GM23338 (cell line): ENCODE measurements around the gene ABCA4.

Experiments
- CREB1 ChIP-seq: fragments of 250-450 bp; sonication (Bioruptor Pico); IDR thresholded peaks from 2 replicates; pipeline ENCODE4 v1.5.0; 2020; ENCODE audit warnings: low read depth, mild to moderate bottlenecking, moderate library complexity
- CTCF ChIP-seq, 2 experiments: fragments of 200-600 bp in 1 of 2; sonication (generic) in 1 of 2; conservative IDR thresholded peaks; 2 replicates each; pipeline versions ENCODE4 v1.5.1 to v1.6.1; 2016 to 2017; ENCODE audit warnings: antibody characterized with exemption in 2 of 2, low read depth in 2 of 2, mild to moderate bottlenecking in 2 of 2, moderate library complexity in 1 of 2
- EZH2 ChIP-seq: fragments of 200-600 bp; sonication (generic); IDR thresholded peaks from one replicate; pipeline ENCODE4 v1.8.0; 2017; ENCODE audit warnings: antibody characterized with exemption, mild to moderate bottlenecking, low read depth; ENCODE audit not compliant: unreplicated experiment
- EZH2phosphoT487 ChIP-seq: fragments of 200-600 bp; sonication (generic); IDR thresholded peaks from one replicate; pipeline ENCODE4 v1.8.1; 2018; ENCODE audit warnings: antibody characterized with exemption; ENCODE audit not compliant: unreplicated experiment
- JUNB ChIP-seq: IDR thresholded peaks from one replicate; pipeline ENCODE4 v1.6.1; 2016; ENCODE audit warnings: antibody characterized with exemption; ENCODE audit not compliant: unreplicated experiment
- POLR2AphosphoS5 ChIP-seq: IDR thresholded peaks from 2 replicates; pipeline ENCODE4 v1.6.1; 2016; ENCODE audit warnings: antibody characterized with exemption, low read depth
- ZNF331 ChIP-seq: fragments of 250-450 bp; sonication (Bioruptor Pico); IDR thresholded peaks from 2 replicates; pipeline ENCODE4 v1.5.0; 2020; ENCODE audit warnings: low read depth, mild to moderate bottlenecking, moderate library complexity
- ZNF462 ChIP-seq: fragments of 250-450 bp; sonication (Bioruptor Pico); IDR thresholded peaks from 2 replicates; pipeline ENCODE4 v1.5.0; 2020; ENCODE audit warnings: mild to moderate bottlenecking, moderate library complexity
- TF ChIP-seq, protein P1 (sequence below): IDR thresholded peaks from one replicate; pipeline ENCODE4 v1.6.1; 2018; ENCODE audit warnings: antibody characterized with exemption; ENCODE audit not compliant: unreplicated experiment
- TF ChIP-seq, protein P2 (sequence below): IDR thresholded peaks from 2 replicates; pipeline ENCODE4 v1.6.1; 2016; ENCODE audit warnings: antibody characterized with exemption

DNA sequence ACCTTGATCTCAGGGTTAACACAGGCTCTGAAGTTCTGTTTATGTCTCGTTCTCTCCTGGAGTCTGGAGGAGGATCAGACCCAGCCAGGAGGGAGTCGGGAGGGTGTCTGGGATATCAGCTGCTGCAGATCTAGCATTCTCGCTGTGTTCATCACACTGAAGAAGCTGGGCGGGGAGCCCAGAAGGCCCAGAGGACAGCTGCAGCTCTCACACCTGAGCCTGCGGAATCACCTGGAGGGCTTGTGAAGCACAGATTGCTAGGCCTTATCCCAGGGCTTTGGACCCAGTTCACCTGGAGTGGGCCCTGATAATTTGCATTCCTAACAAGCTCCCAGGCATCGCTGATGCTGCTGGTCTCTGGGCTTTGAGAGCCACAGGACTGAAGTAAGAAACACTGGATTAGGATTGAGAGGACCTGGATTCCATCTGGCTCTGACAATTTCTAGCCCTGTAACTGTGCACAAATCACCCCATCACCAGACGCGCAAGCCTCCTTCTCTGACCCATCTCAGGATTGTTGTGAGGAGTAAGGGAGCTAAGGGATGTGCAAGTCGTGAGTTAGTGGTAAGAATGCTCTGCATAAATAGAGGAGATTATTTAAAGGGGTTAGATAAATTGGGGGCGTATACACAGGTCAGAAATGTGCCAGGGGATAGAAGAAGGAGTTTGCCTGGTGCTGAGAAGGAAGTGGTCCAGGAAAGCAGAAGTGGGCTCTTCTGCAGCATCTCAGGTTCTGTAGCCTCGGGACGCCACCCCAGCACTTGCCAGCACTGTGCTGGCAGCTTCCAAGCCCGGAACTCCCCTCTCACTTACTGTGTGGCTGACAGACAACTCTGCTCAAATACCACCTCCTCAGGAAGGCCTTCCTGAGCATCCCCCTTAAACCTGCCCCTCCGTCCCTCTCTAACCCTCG lies 19.1 kb downstream of the ABCA4 start:
- TF ChIP-seq CTCF (conservative IDR thresholded peaks at IDR 0.05; ENCODE audit: low read depth in 2 of 2), result no peak
- no peak for TF ChIP-seq EZH2phosphoT487
- TF ChIP-seq, protein P1, sequence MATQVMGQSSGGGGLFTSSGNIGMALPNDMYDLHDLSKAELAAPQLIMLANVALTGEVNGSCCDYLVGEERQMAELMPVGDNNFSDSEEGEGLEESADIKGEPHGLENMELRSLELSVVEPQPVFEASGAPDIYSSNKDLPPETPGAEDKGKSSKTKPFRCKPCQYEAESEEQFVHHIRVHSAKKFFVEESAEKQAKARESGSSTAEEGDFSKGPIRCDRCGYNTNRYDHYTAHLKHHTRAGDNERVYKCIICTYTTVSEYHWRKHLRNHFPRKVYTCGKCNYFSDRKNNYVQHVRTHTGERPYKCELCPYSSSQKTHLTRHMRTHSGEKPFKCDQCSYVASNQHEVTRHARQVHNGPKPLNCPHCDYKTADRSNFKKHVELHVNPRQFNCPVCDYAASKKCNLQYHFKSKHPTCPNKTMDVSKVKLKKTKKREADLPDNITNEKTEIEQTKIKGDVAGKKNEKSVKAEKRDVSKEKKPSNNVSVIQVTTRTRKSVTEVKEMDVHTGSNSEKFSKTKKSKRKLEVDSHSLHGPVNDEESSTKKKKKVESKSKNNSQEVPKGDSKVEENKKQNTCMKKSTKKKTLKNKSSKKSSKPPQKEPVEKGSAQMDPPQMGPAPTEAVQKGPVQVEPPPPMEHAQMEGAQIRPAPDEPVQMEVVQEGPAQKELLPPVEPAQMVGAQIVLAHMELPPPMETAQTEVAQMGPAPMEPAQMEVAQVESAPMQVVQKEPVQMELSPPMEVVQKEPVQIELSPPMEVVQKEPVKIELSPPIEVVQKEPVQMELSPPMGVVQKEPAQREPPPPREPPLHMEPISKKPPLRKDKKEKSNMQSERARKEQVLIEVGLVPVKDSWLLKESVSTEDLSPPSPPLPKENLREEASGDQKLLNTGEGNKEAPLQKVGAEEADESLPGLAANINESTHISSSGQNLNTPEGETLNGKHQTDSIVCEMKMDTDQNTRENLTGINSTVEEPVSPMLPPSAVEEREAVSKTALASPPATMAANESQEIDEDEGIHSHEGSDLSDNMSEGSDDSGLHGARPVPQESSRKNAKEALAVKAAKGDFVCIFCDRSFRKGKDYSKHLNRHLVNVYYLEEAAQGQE, result no peak
- no peak for TF ChIP-seq JUNB
- no peak for TF ChIP-seq ZNF462 (CRISPR knock-in tag)
- TF ChIP-seq POLR2AphosphoS5, result no peak
- TF ChIP-seq EZH2, result no peak
- TF ChIP-seq CREB1 (CRISPR knock-in tag), result no peak
- TF ChIP-seq, protein P2, sequence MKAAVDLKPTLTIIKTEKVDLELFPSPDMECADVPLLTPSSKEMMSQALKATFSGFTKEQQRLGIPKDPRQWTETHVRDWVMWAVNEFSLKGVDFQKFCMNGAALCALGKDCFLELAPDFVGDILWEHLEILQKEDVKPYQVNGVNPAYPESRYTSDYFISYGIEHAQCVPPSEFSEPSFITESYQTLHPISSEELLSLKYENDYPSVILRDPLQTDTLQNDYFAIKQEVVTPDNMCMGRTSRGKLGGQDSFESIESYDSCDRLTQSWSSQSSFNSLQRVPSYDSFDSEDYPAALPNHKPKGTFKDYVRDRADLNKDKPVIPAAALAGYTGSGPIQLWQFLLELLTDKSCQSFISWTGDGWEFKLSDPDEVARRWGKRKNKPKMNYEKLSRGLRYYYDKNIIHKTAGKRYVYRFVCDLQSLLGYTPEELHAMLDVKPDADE, result no peak
- no peak for TF ChIP-seq ZNF331 (CRISPR knock-in tag)
